ENCODE results near the gene NUP160. TPM values are rescaled to one million over a fixed set of nuclear protein-coding genes. Genes with fewer than 3 reads are reported as not detected.

The NUP160 gene
- total and polyA plus RNA-seq, 2 of the 8 experiments (the other 6 are each of a cell fraction or from before 2014, with no cell fraction given) = 44.6 to 100 TPM

DNA sequence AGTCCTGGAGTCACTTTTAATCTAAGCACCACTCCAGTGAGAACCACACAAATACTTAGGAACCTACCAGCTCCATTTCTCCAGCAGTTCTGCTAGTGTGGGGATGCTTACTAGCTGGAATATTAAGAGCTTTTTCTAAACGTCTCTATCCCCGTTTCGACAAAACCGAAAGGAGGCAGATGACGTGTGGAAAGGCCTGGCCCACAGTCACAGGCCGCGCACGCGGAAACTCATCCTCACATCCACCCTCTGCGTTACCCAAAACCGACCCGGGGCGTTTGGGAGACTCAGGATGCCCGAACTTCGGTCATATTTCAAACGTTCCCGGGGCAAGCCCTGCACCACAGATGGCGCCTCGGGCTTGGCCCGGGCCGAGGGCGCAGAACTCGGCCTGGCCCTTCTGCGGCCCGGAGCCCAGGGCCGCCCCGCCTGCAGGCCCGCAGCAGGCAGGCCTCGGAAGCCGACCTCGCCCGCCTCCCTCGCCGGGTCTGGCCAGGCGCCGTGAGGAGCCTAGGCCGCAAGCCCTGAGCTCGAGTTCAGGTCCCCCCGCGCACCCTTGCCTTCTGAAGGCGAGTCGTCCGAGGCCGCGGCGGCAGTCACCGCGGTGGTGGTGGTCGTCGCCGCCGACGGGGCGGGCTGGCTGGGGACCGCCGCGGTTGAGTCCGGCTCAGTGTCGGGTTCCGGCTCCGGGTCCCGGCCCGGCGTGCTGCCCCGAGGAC is 81.5 kb downstream of the NUP160 start (continued):
- TF ChIP-seq TAF1 (IDR thresholded peaks at IDR 0.05; ENCODE audit: low read depth, low read length) (peak; percentile 15), ASH2L (IDR thresholded peaks at IDR 0.05; ENCODE audit: low read length) (peak; percentile 86)
